NCI-H510A (cell line): ENCODE data around the gene ZNF423.
"Not testable (repeated sequence)": the region's sequence is repeated elsewhere in the genome, so short reads cannot be mapped to it uniquely, and the experiment has no call there.

Source experiments
- DNase-seq: peaks from one replicate; lab custom pipeline; 2025; lab: John Stamatoyannopoulos, UW

ZNF423 gene

GRCh38 chr16:49583911-49584310, 272.0 kb downstream of the ZNF423 start:
- DNase-seq = no peak

- DNase-seq = no peak
These were observed 274.1 kb downstream of the ZNF423 start for GRCh38 chr16:49581630-49582298.

- DNase-seq = no peak
These were observed 275.1 kb downstream of the ZNF423 start for GRCh38 chr16:49580751-49581303.

- no peak for DNase-seq
These were observed 277.4 kb downstream of the ZNF423 start for GRCh38 chr16:49578435-49579024.

- no peak for DNase-seq
These were observed 277.9 kb downstream of the ZNF423 start for GRCh38 chr16:49578018-49578417.

- DNase-seq = no peak
These were observed 279.0 kb downstream of the ZNF423 start for GRCh38 chr16:49576941-49577340.

GRCh38 chr16:49576173-49576494, 279.8 kb downstream of the ZNF423 start:
- no peak for DNase-seq

GRCh38 chr16:49575346-49576172, 280.4 kb downstream of the ZNF423 start:
- DNase-seq = peak; percentile 46

GRCh38 chr16:49574826-49575225, 281.1 kb downstream of the ZNF423 start:
- DNase-seq = no peak

GRCh38 chr16:49567950-49568349, 288.0 kb downstream of the ZNF423 start:
- no peak for DNase-seq

GRCh38 chr16:49566432-49566831, 289.5 kb downstream of the ZNF423 start:
- no peak for DNase-seq

GRCh38 chr16:49564496-49565229, 291.2 kb downstream of the ZNF423 start:
- DNase-seq = no peak

GRCh38 chr16:49563666-49564065, 292.2 kb downstream of the ZNF423 start:
- DNase-seq = no peak

GRCh38 chr16:49562894-49563293, 293.0 kb downstream of the ZNF423 start:
- not testable (repeated sequence) for DNase-seq

GRCh38 chr16:49562228-49562627, 293.7 kb downstream of the ZNF423 start:
- no peak for DNase-seq

- no peak for DNase-seq
These were observed 295.7 kb downstream of the ZNF423 start for GRCh38 chr16:49560004-49560830.

- no peak for DNase-seq
These were observed 296.7 kb downstream of the ZNF423 start for GRCh38 chr16:49559242-49559641.

- DNase-seq = no peak
These were observed 297.5 kb downstream of the ZNF423 start for GRCh38 chr16:49558451-49558850.

- peak; percentile 40 for DNase-seq
These were observed 299.1 kb downstream of the ZNF423 start for GRCh38 chr16:49556606-49557446.

GRCh38 chr16:49556249-49556605, 299.7 kb downstream of the ZNF423 start:
- no peak for DNase-seq
